ENCODE measurements around the gene ARIH1.
"Not testable (repeated sequence)": the region's sequence is repeated elsewhere in the genome, so short reads cannot be mapped to it uniquely, and the experiment has no call there.

- not testable (repeated sequence) for TF ChIP-seq EZH2 (IDR thresholded peaks at IDR 0.05; ENCODE audit: low read depth, unreplicated experiment); REST (IDR thresholded peaks at IDR 0.05; ENCODE audit: unreplicated experiment)
Measured at GRCh38 chr15:72639759-72640483, 165.8 kb downstream of the ARIH1 start.
